Ovary (tissue), 3 donors: ENCODE measurements around the gene ANO3.

Experiments used
- POLR2A ChIP-seq: fragments of 450-650 bp; IDR thresholded peaks from one replicate; pipeline ENCODE4 v1.6.1; 2017; ENCODE audit warnings: antibody characterized with exemption, mild to moderate bottlenecking, moderate library complexity
- TF ChIP-seq, protein P1 (sequence below), 3 donors: fragments of 450-650 bp in 2 of 3; fragments of 200-600 bp in 1 of 3; IDR thresholded peaks; one replicate each; pipeline versions ENCODE4 v1.5.1 to v1.8.0; 2016 to 2022; ENCODE audit warnings: antibody characterized with exemption in 3 of 3, mild to moderate bottlenecking in 1 of 3
- donor health status: DM: no; HTN: no; CAD: no.

DNA sequence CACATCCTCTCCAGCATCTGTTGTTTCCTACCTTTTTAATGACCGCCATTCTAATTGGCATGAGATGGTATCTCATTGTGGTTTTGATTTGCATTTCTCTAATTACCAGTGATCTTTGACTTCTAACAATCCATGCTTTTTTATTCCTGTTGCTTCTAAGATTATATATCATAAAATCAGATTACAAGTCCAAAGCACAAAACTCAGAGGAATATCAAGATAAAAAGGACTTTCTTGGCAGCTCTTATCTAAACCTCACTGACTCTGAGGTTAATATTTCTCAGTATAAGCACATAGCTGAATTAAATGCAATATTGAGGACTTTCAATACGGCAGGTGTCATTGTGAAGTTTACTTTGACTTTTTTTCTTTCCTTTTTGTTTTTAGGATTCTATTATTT, 378.6 kb downstream of the ANO3 start:
- TF ChIP-seq, protein P1, sequence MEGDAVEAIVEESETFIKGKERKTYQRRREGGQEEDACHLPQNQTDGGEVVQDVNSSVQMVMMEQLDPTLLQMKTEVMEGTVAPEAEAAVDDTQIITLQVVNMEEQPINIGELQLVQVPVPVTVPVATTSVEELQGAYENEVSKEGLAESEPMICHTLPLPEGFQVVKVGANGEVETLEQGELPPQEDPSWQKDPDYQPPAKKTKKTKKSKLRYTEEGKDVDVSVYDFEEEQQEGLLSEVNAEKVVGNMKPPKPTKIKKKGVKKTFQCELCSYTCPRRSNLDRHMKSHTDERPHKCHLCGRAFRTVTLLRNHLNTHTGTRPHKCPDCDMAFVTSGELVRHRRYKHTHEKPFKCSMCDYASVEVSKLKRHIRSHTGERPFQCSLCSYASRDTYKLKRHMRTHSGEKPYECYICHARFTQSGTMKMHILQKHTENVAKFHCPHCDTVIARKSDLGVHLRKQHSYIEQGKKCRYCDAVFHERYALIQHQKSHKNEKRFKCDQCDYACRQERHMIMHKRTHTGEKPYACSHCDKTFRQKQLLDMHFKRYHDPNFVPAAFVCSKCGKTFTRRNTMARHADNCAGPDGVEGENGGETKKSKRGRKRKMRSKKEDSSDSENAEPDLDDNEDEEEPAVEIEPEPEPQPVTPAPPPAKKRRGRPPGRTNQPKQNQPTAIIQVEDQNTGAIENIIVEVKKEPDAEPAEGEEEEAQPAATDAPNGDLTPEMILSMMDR (IDR thresholded peaks at IDR 0.05): no peak
- TF ChIP-seq POLR2A: no peak
